Measurements from ENCODE around the gene AFMID. TPM values are rescaled to one million over a fixed set of nuclear protein-coding genes. Genes with fewer than 3 reads are reported as not detected.
A peak's percentile ranks its signal among the peaks of the same experiment; 100 is the strongest.

The AFMID gene
- total RNA-seq, 1 experiment from 2014 or later: 45.1 TPM

DNA sequence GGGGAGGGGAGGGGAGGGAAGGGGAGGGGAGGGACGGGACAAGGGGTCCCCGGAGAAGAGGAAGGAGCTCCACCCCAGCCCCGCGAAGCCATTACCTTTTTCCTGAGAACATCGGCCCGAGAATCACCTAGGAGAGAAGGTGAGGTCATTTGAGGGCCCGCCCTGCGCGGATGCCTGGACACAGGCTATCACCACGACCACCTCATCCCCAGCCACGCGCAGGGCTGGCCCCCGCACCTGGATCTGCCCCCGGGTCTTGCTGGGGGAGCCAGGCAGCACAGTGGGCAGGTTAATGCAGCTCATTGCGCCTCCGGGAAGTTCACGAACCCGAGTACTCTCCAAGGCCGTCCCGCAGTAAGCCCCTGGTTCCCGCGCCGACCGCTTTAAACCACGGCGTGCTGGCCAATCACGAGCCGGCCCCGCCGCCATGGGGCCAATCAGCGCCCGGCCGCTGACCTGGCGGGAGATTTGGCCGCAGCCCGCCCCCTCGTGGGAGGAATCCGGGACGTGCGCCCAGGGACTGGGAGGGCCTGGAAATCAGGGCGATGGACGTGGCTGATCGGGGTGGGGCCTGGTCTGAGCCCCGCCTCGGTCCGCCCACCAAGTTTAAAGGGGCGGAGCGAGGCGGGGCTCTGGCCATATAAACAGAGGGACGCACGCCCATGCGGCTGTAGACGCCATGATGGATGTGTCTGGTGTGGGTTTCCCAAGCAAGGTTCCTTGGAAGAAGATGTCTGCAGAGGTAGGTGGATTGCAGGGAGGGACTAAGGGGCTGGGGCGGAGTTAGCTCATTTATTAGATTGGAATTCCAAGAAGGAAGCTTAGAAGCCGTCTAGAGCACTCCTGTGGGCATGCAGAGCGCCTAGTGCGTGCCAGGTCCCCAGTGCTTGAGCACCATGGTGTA lies at the start of gene AFMID, which contains the start of gene TK1 (continued):
- TF ChIP-seq ZNF219 (CRISPR knock-in tag; IDR thresholded peaks at IDR 0.05; ENCODE audit: borderline replicate concordance) (no peak), NR2C2 (CRISPR knock-in tag; IDR thresholded peaks at IDR 0.05) (no peak), CTCF (IDR thresholded peaks at IDR 0.05) (peak; percentile 73; the same call in 1 of the 2 replicates), GABPB1 (CRISPR knock-in tag; IDR thresholded peaks at IDR 0.05) (peak; percentile 97), CBFB (CRISPR knock-in tag; IDR thresholded peaks at IDR 0.05; ENCODE audit: low read depth) (peak; percentile 77; the same call in 1 of the 2 replicates), NFE2L1 (CRISPR knock-in tag; IDR thresholded peaks at IDR 0.05) (peak; percentile 82; the same call in 1 of the 2 replicates), ZNF232 (CRISPR knock-in tag; IDR thresholded peaks at IDR 0.05) (peak; percentile 91), ZNF317 (CRISPR knock-in tag; IDR thresholded peaks at IDR 0.05; ENCODE audit: borderline replicate concordance, low read depth) (0 out of 2 replicates have a peak, but pooled peaks have one; percentile 46), ATF3 (CRISPR knock-in tag; conservative IDR thresholded peaks at IDR 0.05) (no peak), TCF7 (CRISPR knock-in tag; IDR thresholded peaks at IDR 0.05; ENCODE audit: low read depth) (no peak), KAT7 (CRISPR knock-in tag; IDR thresholded peaks at IDR 0.05; ENCODE audit: borderline replicate concordance) (no peak), PRRX2 (CRISPR knock-in tag; IDR thresholded peaks at IDR 0.05) (no peak), E2F5 (CRISPR knock-in tag; IDR thresholded peaks at IDR 0.05) (peak; percentile 100), FOXP1 (CRISPR knock-in tag; IDR thresholded peaks at IDR 0.05; ENCODE audit: borderline replicate concordance) (peak; percentile 54; the same call in 1 of the 2 replicates), ZNF263 (CRISPR knock-in tag; IDR thresholded peaks at IDR 0.05; ENCODE audit: low read depth) (peak; percentile 25; the same call in 1 of the 2 replicates), FOXK1 (CRISPR knock-in tag; IDR thresholded peaks at IDR 0.05) (peak; percentile 41; the same call in 1 of the 2 replicates), EMX1 (CRISPR knock-in tag; IDR thresholded peaks at IDR 0.05) (0 out of 2 replicates have a peak, but pooled peaks have one; percentile 13), E2F1 (CRISPR knock-in tag; IDR thresholded peaks at IDR 0.05) (peak; percentile 87; the same call in 1 of the 2 replicates)
- TF ChIP-seq, protein P1, sequence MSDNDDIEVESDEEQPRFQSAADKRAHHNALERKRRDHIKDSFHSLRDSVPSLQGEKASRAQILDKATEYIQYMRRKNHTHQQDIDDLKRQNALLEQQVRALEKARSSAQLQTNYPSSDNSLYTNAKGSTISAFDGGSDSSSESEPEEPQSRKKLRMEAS (CRISPR knock-in tag; IDR thresholded peaks at IDR 0.05): peak; percentile 84
- TF ChIP-seq, protein P2, sequence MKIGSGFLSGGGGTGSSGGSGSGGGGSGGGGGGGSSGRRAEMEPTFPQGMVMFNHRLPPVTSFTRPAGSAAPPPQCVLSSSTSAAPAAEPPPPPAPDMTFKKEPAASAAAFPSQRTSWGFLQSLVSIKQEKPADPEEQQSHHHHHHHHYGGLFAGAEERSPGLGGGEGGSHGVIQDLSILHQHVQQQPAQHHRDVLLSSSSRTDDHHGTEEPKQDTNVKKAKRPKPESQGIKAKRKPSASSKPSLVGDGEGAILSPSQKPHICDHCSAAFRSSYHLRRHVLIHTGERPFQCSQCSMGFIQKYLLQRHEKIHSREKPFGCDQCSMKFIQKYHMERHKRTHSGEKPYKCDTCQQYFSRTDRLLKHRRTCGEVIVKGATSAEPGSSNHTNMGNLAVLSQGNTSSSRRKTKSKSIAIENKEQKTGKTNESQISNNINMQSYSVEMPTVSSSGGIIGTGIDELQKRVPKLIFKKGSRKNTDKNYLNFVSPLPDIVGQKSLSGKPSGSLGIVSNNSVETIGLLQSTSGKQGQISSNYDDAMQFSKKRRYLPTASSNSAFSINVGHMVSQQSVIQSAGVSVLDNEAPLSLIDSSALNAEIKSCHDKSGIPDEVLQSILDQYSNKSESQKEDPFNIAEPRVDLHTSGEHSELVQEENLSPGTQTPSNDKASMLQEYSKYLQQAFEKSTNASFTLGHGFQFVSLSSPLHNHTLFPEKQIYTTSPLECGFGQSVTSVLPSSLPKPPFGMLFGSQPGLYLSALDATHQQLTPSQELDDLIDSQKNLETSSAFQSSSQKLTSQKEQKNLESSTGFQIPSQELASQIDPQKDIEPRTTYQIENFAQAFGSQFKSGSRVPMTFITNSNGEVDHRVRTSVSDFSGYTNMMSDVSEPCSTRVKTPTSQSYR (CRISPR knock-in tag; IDR thresholded peaks at IDR 0.05): no peak; the same call in 1 of the 2 replicates
- TF ChIP-seq, protein P3, sequence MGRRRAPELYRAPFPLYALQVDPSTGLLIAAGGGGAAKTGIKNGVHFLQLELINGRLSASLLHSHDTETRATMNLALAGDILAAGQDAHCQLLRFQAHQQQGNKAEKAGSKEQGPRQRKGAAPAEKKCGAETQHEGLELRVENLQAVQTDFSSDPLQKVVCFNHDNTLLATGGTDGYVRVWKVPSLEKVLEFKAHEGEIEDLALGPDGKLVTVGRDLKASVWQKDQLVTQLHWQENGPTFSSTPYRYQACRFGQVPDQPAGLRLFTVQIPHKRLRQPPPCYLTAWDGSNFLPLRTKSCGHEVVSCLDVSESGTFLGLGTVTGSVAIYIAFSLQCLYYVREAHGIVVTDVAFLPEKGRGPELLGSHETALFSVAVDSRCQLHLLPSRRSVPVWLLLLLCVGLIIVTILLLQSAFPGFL (CRISPR knock-in tag; IDR thresholded peaks at IDR 0.05; ENCODE audit: borderline replicate concordance): peak; percentile 98; the same call in 1 of the 2 replicates
- TF ChIP-seq, protein P4, sequence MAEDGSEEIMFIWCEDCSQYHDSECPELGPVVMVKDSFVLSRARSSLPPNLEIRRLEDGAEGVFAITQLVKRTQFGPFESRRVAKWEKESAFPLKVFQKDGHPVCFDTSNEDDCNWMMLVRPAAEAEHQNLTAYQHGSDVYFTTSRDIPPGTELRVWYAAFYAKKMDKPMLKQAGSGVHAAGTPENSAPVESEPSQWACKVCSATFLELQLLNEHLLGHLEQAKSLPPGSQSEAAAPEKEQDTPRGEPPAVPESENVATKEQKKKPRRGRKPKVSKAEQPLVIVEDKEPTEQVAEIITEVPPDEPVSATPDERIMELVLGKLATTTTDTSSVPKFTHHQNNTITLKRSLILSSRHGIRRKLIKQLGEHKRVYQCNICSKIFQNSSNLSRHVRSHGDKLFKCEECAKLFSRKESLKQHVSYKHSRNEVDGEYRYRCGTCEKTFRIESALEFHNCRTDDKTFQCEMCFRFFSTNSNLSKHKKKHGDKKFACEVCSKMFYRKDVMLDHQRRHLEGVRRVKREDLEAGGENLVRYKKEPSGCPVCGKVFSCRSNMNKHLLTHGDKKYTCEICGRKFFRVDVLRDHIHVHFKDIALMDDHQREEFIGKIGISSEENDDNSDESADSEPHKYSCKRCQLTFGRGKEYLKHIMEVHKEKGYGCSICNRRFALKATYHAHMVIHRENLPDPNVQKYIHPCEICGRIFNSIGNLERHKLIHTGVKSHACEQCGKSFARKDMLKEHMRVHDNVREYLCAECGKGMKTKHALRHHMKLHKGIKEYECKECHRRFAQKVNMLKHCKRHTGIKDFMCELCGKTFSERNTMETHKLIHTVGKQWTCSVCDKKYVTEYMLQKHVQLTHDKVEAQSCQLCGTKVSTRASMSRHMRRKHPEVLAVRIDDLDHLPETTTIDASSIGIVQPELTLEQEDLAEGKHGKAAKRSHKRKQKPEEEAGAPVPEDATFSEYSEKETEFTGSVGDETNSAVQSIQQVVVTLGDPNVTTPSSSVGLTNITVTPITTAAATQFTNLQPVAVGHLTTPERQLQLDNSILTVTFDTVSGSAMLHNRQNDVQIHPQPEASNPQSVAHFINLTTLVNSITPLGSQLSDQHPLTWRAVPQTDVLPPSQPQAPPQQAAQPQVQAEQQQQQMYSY (CRISPR knock-in tag; IDR thresholded peaks at IDR 0.05): no peak
- TF ChIP-seq, protein P5, sequence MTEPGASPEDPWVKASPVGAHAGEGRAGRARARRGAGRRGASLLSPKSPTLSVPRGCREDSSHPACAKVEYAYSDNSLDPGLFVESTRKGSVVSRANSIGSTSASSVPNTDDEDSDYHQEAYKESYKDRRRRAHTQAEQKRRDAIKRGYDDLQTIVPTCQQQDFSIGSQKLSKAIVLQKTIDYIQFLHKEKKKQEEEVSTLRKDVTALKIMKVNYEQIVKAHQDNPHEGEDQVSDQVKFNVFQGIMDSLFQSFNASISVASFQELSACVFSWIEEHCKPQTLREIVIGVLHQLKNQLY (CRISPR knock-in tag; IDR thresholded peaks at IDR 0.05): 0 out of 2 replicates have a peak, but pooled peaks have one; percentile 32
